GM18511 (cell line): ENCODE measurements around the gene OTUD5.
"Not testable (repeated sequence)": the region's sequence is repeated elsewhere in the genome, so short reads cannot be mapped to it uniquely, and the experiment has no call there.

Experiments used
- ATAC-seq: cut with Tn5 transposase; IDR thresholded peaks from one replicate; pipeline ENCODE4 v1.9.1; 2021; ENCODE audit warnings: mild to moderate bottlenecking, moderate library complexity; ENCODE audit not compliant: unreplicated experiment

Gene OTUD5

DNA sequence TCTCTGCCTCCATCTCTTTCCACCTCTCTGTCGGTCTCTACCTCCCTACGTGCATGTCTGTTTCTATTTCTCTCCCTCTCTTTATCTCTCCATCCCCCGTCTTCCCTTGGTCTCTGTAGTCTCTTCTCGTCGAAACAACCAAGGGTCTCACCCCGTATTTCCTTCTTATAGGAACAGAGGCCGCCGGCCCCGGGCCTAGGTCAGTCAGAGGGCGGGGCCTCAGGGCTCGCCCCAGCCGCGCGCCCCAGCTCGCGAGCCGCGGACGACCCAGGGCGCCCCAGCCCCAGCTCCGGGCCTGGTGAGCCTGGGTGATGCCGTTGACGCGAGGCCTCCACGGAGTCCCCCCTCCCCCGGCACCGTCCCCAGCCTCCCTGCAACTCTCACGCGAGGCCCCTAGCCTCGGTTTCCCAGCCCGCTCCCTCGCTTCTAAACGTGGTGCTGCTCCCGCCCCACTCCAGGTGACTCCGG lies 66.4 kb downstream of the OTUD5 start:
- peak; percentile 57 for ATAC-seq

DNA sequence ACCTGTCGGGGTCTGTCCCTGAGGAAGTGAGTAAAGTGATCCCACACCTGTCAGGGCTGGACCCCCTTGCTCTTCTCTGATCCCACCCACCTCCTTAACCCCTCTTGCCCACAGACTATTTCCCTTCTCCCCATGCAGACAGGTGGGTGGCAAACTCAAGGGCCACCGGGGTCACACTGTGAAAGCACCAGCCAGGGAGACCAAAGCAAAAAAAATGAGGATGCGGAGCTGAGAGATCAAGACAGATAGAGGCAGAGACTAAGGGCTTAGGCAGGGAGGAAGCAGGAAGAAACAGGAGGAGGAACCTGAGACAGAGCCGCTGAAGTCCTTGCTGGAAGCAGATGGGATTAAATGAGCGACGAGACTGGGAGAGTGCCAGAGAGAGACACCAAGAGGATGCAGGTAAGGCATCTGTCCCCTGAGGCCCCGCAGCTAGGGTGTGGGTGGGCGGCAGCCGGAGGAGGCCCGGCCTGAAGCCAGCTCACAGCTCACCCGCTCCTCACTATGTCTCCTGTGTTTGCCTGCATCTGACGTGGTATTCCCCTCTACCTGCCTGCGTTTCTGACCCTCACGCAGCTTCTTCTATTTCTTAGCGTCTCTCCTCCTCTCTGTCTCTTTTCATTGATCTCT lies 67.0 kb downstream of the OTUD5 start:
- ATAC-seq: no peak

DNA sequence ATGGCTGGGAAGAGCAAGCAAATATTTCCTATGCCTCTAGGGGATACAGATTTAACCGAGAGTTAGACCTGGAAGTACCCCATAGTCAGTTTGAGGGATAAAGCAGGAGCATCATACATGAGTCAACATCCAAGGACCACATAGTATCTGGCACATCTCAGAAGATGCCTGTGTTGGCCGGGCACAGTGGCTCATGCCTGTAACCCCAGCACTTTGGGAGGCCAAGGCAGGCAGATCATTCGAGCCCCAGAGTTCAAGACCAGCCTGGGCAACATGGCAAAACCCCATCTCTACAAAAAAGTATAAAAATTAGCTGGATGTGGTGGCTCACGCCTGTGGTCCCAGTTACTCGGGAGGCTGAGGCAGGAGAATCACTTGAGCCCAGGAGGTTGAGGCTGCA lies 70.8 kb downstream of the OTUD5 start:
- ATAC-seq: not testable (repeated sequence)

DNA sequence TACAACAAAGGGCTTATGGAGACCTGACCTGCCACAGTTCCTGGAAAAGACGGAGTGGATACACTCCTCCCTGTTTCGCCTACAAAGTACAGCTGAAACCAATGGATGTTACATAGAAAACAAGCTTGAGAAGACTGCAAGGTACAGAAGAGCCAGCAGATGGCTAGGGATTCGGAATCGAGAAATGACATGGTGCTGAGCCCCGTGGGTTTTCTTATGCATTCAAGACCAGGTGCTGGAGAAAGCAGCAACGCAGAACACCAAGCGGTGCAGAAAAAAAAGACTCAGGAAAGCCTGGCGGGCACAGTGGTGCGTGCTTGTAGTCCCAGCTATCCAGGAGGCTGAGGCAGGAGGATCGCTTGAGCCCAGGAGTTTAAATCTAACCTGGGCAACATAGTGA lies 73.7 kb downstream of the OTUD5 start:
- no peak for ATAC-seq

DNA sequence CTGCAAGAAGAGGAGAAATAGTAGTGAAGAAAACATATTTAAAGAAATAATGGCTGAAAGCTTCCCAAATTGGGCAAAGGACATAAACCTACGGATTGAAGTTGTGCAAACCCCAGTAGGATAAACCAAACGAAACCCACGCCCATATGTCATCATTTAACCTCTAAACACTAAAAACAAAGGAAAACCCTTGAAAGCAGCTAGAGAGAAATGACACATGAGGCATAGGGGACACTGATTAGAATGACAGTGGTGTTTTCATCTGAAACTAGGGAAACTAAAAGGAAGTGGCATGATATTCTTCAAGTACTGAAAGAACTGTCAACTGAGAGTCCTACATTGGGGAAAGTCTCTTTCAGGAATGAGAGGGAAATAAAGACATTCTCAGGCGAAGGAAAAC lies 80.5 kb downstream of the OTUD5 start:
- not testable (repeated sequence) for ATAC-seq
